ENCODE results near the gene RARRES2. TPM values are rescaled to one million over a fixed set of nuclear protein-coding genes. Genes with fewer than 3 reads are reported as not detected.

Gene RARRES2
- total and polyA plus RNA-seq, 2 of the 13 experiments (the other 11 are each of a cell fraction or from before 2014, with no cell fraction given) = 134 to 172 TPM

- TF ChIP-seq AGO1 (IDR thresholded peaks at IDR 0.05; ENCODE audit: low read depth, low read length, poor library complexity, severe bottlenecking) = peak; percentile 28
- no peak for TF ChIP-seq NKX3-1 (CRISPR knock-in tag; IDR thresholded peaks at IDR 0.05)
- TF ChIP-seq ZBTB7A (CRISPR knock-in tag; IDR thresholded peaks at IDR 0.05) = no peak
- TF ChIP-seq TGIF2 (CRISPR knock-in tag; IDR thresholded peaks at IDR 0.05) = peak; percentile 3; the same call in 1 of the 2 replicates
- TF ChIP-seq KAT7 (CRISPR knock-in tag; IDR thresholded peaks at IDR 0.05; ENCODE audit: borderline replicate concordance) = peak; percentile 29; the same call in 1 of the 2 replicates
- TF ChIP-seq ZSCAN12 (CRISPR knock-in tag; IDR thresholded peaks at IDR 0.05) = no peak
- TF ChIP-seq DMTF1 (CRISPR knock-in tag; IDR thresholded peaks at IDR 0.05) = no peak
- no peak for TF ChIP-seq ZNF557 (CRISPR knock-in tag; IDR thresholded peaks at IDR 0.05)
- no peak for TF ChIP-seq RFX3 (CRISPR knock-in tag; IDR thresholded peaks at IDR 0.05)
- no peak for TF ChIP-seq MTA3 (CRISPR knock-in tag; IDR thresholded peaks at IDR 0.05)
- TF ChIP-seq NFE2L2 (IDR thresholded peaks at IDR 0.05; ENCODE audit: low read length) = no peak
- TF ChIP-seq, protein P1, sequence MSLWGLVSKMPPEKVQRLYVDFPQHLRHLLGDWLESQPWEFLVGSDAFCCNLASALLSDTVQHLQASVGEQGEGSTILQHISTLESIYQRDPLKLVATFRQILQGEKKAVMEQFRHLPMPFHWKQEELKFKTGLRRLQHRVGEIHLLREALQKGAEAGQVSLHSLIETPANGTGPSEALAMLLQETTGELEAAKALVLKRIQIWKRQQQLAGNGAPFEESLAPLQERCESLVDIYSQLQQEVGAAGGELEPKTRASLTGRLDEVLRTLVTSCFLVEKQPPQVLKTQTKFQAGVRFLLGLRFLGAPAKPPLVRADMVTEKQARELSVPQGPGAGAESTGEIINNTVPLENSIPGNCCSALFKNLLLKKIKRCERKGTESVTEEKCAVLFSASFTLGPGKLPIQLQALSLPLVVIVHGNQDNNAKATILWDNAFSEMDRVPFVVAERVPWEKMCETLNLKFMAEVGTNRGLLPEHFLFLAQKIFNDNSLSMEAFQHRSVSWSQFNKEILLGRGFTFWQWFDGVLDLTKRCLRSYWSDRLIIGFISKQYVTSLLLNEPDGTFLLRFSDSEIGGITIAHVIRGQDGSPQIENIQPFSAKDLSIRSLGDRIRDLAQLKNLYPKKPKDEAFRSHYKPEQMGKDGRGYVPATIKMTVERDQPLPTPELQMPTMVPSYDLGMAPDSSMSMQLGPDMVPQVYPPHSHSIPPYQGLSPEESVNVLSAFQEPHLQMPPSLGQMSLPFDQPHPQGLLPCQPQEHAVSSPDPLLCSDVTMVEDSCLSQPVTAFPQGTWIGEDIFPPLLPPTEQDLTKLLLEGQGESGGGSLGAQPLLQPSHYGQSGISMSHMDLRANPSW (CRISPR knock-in tag; IDR thresholded peaks at IDR 0.05; ENCODE audit: borderline replicate concordance) = no peak
- peak; percentile 55; the same call in 1 of the 2 replicates for TF ChIP-seq IRF9 (CRISPR knock-in tag; IDR thresholded peaks at IDR 0.05; ENCODE audit: borderline replicate concordance)
- TF ChIP-seq, protein P2, sequence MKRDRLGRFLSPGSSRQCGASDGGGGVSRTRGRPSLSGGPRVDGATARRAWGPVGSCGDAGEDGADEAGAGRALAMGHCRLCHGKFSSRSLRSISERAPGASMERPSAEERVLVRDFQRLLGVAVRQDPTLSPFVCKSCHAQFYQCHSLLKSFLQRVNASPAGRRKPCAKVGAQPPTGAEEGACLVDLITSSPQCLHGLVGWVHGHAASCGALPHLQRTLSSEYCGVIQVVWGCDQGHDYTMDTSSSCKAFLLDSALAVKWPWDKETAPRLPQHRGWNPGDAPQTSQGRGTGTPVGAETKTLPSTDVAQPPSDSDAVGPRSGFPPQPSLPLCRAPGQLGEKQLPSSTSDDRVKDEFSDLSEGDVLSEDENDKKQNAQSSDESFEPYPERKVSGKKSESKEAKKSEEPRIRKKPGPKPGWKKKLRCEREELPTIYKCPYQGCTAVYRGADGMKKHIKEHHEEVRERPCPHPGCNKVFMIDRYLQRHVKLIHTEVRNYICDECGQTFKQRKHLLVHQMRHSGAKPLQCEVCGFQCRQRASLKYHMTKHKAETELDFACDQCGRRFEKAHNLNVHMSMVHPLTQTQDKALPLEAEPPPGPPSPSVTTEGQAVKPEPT (CRISPR knock-in tag; IDR thresholded peaks at IDR 0.05; ENCODE audit: low read depth) = no peak
- TF ChIP-seq ZNF331 (CRISPR knock-in tag; IDR thresholded peaks at IDR 0.05) = no peak
- TF ChIP-seq, protein P3, sequence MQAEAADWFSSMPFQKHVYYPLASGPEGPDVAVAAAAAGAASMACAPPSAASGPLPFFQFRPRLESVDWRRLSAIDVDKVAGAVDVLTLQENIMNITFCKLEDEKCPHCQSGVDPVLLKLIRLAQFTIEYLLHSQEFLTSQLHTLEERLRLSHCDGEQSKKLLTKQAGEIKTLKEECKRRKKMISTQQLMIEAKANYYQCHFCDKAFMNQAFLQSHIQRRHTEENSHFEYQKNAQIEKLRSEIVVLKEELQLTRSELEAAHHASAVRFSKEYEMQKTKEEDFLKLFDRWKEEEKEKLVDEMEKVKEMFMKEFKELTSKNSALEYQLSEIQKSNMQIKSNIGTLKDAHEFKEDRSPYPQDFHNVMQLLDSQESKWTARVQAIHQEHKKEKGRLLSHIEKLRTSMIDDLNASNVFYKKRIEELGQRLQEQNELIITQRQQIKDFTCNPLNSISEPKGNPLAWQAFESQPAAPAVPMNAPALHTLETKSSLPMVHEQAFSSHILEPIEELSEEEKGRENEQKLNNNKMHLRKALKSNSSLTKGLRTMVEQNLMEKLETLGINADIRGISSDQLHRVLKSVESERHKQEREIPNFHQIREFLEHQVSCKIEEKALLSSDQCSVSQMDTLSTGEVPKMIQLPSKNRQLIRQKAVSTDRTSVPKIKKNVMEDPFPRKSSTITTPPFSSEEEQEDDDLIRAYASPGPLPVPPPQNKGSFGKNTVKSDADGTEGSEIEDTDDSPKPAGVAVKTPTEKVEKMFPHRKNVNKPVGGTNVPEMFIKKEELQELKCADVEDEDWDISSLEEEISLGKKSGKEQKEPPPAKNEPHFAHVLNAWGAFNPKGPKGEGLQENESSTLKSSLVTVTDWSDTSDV (CRISPR knock-in tag; IDR thresholded peaks at IDR 0.05) = no peak
- TF ChIP-seq NR2F1 (CRISPR knock-in tag; IDR thresholded peaks at IDR 0.05) = no peak
- no peak for TF ChIP-seq BRCA1 (CRISPR knock-in tag; IDR thresholded peaks at IDR 0.05)
These were observed 27.7 kb upstream of the RARRES2 start (continued) for GRCh38 chr7:150368884-150369747.

All from HepG2 (cell line).